Right ventricle myocardium inferior (tissue), 1 donor: ENCODE data around the gene MYBPC1. TPM values are rescaled to one million over a fixed set of nuclear protein-coding genes. Genes with fewer than 3 reads are reported as not detected.
"Not testable (repeated sequence)": the region's sequence is repeated elsewhere in the genome, so short reads cannot be mapped to it uniquely, and the experiment has no call there.

Source experiments
- ATAC-seq: fragments of 200-7000 bp; cut with Tn5 transposase; one replicate; pipeline ENCODE4 v1.9.1; 2020; ENCODE audit warnings: mild to moderate bottlenecking, moderate library complexity
- DNase-seq: peaks from one replicate; pipeline ENCODE4 v3.0.0; 2021; ENCODE audit errors: missing footprints
- intact Hi-C: fragments of 100-400 bp; cut with DNase I; formaldehyde crosslinking; loops from one replicate; pipeline ENCODE4 v1.11.0; 2022
- total RNA-seq: library from RNA; stranded (reverse); fragmentation: NEBNext Ultra II Directional; extraction: Animal tissue kit (Norgen Biotek cat#: 25700); gene quantifications from one replicate; pipeline ENCODE4 v1.2.1, GENCODE V29; 2021
- donor health status: DM: no; HTN: yes; CAD: no; lungs with severe emphysema.

MYBPC1 gene
- total RNA-seq, 1 donor from 2014 or later, result 7.3 TPM

DNA sequence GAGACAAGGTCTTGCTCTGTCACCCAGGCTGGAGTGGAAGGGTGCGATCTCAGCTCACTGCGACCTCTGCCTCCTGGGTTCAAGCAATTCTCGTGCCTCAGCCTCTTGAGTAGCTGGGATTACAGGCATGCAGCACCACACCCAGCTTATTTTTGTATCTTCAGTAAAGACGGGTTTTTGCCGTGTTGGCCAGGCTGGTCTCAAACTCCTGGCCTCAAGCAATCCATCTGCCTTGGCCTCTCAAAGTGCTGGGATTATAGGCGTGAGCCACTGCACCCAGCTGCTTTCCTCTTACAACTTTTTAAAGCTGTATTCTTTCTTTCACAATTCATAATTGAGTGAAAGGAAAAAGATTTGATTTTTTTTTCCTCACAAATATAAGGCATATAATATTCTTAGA is 86.9 kb downstream of the MYBPC1 start:
- ATAC-seq, intact Hi-C loops, DNase-seq: not testable (repeated sequence)

DNA sequence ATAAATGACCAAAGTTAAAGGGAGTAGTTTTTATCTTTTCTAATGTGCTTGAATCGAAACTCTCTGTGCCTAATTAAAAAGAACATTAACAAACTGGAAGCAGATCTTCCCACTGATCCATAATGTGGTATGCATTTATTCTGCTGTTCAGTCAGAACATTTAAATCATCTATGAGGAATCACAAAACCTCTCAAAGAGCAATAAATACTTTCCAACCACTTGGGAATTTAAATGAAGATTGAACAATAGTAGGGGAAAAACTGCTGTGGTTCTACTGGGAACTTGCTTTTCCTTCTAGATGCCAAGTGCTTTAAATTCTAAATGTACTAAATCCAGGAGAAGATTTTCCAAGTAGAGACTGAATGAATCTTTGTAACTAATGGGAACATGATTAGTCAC is 90.3 kb downstream of the MYBPC1 start:
- intact Hi-C loops, result no loop called here
- no peak for ATAC-seq

DNA sequence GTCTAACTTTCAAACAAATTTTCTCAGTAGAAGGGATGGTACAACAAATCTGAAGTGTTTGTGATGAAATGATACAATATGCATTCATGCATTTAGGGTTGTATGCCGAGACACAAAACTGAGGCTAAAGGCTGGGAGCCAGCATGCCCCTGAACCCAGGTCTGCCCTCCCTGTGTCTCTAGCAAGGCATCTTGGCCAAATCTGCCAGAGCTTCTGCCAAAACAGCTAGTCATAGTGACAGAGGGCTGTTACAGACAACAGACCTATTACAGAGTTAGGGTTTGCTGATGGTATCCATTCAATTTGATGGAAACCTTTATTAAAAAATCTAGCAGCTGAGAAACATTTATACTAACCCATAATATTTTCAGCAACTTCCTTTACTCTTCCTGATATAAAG is 91.4 kb downstream of the MYBPC1 start:
- ATAC-seq (peak; percentile 80), DNase-seq (no peak)
- intact Hi-C loops, result no loop called here

More for the DNA sequence above, 90.3 kb downstream of the MYBPC1 start:
- no peak for DNase-seq

DNA sequence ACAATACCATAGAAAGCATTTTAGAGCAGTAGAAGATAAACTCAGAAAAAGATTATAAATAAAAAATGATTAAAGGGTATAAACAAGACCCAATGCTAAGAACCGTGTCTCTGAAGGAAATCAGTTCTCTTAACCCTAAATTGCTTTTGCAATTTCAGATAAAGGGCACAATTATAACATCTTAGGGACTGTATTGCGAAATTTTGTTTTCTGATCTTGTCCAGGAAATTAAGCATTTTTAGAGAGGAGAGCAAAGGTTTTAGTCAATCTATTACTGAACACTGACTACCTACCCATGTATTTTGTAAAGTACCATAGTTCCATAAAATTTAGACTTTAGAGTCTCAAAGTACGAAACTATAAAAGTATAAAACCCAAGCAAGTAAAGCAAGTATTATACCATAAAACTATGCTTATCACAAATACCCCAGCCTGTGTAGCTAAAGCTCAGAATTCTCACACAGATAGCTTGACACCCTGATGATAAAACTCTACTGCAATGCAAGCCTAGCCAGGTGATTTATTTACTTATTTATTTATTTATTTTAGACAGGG is 95.8 kb downstream of the MYBPC1 start:
- intact Hi-C loops, result no loop called here
- no peak for DNase-seq
- no peak for ATAC-seq

DNA sequence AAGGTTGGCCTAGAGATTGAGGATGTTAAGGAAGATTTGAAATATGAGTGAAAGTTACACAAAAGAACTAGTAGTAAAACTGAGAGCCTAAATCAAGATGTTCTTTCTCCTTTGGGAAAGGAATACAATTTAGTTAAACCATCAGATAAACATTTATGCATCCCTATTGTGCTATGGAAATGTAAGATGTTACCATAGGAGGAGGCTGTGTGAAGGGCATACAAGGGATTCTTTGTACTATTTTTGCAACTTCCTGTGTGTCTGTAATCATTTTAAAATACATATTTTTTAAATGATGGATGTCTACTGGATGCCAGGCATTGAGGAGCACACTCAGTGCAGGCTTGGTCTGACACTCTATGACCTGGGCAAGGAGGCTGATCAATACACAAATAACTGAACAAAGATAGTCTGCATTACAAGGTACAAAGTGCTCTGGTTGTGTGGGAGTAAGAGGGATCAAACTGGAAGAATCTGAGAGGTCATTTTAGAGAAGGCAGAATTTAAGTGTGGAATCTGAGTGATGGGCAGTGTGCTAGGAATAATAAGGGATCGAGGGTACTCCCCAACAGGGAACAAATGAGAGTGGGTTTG is 96.8 kb downstream of the MYBPC1 start:
- ATAC-seq (no peak), DNase-seq (no peak)
- intact Hi-C loops, result no loop called here

DNA sequence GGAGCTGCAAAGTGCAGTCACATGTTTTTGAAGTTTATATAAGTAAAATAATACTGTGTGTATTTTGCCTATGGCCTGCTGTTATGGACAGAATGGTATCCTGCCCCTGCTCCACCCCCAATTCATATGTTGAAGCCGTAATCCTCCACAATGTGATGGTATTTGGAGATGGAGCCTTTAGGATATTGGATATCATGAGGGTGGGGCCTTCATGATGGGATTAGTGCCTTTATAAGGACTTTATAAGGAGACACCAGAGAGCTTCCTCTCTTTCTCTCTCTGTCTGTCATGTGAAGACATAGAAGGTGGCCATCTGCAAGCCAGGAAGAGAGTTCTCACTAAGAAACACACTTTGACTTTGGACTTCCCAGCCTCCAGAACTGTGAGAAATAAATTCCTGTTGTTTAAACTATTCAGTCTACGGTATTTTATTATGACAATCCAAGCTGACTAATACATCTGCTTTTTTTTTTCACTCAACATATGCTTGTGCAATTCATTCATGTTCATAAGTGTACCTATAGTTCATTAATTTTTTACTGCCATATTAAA is 99.6 kb downstream of the MYBPC1 start:
- intact Hi-C loops, result no loop called here
- no peak for ATAC-seq
- DNase-seq, result no peak

DNA sequence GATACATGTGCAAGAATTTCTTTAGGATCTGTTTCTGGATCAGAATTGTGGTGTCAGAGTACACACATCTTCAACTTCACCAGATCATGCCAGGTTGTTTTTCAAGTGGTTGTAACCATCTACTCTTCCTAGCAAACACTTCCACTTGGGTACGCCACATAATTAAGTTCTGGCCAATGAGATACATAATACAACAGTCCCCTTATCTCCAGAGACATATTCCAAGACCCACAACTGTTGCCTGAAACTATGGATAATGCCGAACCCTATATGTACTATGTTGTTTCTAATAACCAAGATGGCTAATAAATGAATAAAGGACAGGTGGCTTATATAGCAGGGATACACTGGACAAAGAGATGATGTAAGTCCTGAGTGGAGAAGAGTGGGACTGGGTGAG is 100.2 kb downstream of the MYBPC1 start:
- DNase-seq (no peak), ATAC-seq (no peak)
- intact Hi-C loops, result no loop called here

DNA sequence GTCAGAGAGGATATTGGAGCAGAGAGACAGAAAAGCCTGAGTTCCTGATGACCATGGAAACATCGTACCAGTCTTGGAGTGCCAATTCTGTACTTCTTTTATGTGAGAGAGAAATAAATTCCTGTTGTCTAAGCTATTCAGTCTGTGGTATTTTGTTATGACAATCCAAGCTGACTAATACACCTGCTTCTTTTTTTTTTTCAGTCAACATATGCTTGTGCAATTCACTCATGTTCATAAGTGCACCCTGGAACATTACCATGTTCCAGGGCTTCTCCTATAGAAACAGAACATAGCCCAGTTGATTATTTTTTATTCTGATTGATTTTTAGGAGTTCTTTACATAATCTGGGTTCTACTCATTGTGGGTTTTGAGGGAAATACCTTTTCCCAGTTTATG is 100.9 kb downstream of the MYBPC1 start:
- ATAC-seq (no peak), DNase-seq (no peak)
- intact Hi-C loops, result no loop called here

DNA sequence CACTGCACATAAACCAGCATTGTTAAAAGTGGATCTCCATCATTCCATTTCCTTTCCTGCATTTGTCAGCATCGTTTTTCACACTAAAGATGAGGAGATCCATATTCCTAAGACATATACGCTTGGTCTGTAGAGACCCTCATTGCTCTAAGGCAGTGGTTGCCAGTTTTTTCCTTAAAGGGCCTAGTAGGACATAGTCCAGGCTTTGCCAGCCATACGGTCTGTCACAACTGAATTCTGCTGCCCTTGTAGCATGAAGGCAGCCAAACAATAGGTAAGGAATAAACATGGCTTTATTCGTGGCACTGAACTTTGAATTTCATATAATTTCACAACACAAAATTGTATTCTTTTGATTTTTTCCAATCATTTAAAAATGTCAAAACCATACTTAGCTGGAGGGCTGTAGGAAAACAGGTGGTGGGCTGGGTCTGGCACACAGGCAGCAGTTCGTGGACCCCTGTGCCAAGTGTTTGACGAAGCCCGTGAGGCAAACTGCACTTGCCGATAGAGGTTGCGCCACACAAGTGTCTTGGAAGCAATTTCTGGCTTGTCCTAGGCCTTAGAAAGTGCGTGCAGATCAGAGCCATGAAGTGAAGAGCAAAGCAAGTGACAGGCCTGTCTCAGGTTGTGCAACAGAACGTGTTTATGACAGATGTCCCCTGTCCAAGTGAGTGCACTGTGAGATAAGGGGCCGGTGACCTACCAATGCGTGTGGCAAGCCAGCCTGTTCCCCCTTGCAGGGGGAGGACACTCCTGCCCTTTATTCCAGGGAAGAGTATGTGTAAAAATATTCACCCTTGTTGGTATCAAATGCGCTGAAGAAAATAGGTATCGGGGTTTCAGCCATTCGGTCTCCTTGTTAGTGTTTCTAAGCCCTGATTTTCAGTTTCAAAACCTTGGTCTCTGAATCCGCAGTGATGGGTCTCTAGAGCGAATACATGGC is 101.8 kb downstream of the MYBPC1 start:
- ATAC-seq (peak; percentile 86), DNase-seq (peak; percentile 64)
- intact Hi-C loops, result no loop called here

DNA sequence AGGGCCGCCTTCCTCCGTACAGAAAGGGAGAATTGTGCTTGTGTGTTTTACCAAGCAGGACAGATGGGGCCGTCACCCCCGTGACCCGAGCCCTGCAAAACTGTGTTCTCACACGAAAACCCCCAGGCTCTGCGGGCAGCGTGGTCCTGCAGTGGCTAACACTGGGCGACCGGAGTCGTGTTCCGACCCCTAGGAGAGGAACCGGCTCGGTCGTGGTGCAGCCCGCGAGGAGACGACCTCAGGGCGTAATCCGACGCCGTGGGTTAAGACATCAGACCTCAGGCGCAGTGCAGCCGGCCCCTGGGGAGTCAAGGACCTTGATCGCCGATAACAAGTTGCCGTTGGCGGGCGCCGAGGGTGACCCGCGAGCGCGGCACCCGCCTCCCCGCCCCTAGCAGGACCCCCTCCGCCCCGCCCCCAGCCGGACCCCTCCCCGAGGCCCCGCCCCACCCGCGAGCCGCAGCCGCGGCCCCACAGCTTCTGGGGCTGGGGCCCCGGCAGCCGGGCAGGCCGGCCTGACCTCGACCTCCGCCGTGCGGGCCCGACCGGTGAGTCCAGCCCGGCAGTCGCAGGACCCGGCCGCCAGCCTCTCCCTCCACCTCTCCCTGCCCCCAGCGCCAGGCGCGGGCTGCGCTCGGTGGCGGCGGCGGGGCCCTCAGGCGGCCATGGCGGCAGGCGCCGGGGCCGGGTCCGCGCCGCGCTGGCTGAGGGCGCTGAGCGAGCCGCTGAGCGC is 102.6 kb downstream of the MYBPC1 start, which contains the start of gene CHPT1:
CHPT1 (plus strand) TSS at position 444 of the 733 bp plus-strand sequence; CDS start at position 666, 222 bp downstream.
- intact Hi-C loops, result no loop called here
- ATAC-seq, result peak; percentile 71

DNA sequence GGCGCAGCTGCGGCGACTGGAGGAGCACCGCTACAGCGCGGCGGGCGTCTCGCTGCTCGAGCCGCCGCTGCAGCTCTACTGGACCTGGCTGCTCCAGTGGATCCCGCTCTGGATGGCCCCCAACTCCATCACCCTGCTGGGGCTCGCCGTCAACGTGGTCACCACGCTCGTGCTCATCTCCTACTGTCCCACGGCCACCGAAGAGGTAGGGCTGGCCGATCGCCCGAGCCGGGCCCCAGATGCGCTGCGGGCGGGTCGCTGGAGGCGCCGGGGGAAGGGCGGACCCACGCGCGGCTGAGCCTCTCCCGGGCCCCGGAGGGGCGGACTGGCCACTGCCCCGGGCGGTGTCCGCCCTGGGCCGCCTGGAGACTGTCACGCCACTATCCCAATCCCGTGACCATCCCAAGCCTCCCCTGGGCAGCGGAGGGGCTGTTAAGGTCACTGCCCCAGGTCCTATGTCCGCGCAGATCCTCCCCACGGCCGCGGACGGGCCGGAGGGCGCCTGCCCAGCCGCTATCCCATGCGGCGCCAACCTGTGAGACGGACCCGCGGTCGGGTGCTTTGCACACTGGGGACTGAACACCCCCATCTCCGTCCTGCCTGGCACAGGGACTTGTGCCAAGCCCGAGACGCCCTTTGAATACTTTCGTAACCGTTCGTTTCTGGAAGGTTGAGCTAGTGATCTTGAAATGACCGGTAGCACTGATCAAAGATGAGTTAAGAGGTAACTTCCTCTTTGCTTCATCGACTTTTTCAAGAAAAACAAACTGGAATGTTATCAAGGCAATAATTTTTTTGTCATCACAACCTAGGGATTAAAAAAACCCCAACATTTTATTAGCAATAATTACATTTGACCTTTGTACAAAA is 103.4 kb downstream of the MYBPC1 start:
- ATAC-seq (peak; percentile 52), DNase-seq (peak; percentile 83)
- intact Hi-C loops, result no loop called here

More for the DNA sequence above, 102.6 kb downstream of the MYBPC1 start, which contains the start of gene CHPT1:
- peak; percentile 89 for DNase-seq

DNA sequence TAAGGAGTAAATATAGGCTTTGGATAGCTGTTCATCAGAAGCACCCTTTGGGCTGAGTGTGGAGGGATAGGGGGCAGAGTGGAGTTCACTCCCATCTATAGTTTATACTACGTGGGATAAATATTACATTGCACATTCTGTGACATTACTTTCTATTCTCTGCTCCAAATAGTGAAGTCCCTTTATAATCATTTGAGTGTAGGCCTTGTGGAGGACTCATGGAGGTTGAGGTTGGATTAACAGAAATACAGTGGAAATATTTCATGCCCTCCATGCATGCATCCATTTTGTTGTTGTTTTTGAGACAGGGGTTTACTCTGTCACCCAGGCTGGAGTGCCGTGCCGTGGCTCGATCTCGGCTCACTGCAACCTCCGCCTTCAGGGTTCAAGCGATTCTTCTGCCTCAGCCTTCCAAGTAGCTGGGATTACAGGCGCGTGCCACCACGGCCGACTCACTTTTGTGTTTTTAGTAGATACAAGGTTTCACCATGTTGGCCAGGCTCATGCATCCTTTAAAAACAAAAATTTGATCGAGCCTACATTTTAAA is 104.1 kb downstream of the MYBPC1 start:
- intact Hi-C loops, result no loop called here
- ATAC-seq (no peak), DNase-seq (no peak)

DNA sequence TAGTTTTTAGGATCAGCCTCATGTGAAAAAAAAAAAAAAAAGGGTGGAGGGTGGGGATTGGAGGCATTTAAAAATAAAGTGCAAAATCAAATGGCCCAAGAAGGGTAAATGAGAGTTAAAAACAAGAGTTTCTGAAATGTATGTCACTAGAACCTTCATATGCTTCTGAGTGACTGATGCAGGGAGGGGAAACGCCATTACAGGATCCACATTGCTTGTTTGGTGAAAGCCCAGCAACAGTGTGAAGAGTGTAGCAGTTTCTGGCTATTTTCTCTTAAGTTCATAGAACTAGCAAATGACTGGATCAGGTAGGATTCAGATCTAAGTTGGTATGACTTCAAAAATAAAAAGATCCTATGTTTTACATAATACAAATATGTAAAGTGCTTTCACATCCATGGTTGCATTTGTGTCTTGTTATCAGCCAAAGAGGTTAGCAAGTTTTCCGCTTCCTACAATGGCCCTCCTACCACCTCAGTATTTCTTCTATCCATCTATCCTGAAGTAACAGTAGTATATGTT is 105.6 kb downstream of the MYBPC1 start:
- DNase-seq, result no peak
- intact Hi-C loops, result no loop called here
- ATAC-seq, result no peak

DNA sequence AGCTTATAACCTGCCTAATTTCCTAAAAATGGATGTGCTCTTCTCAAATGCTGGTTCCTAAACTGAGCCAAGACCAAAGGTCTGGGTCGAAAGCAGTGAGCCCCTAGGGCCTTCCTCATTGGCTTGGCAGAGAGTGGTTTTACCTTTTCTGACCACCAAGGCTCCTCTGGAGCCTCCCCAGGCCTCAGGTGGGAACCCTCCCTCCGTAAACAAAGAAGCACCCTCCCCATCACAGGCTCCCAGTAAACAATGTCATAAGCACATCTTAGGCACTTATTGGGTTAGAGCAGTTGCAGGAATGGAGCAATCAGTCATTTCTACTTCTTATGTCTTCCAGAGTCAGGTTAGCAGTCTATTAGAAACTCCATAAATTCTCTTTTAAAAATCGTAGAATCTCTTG is 108.7 kb downstream of the MYBPC1 start:
- DNase-seq, result no peak
- ATAC-seq, result no peak
- intact Hi-C loops, result no loop called here

DNA sequence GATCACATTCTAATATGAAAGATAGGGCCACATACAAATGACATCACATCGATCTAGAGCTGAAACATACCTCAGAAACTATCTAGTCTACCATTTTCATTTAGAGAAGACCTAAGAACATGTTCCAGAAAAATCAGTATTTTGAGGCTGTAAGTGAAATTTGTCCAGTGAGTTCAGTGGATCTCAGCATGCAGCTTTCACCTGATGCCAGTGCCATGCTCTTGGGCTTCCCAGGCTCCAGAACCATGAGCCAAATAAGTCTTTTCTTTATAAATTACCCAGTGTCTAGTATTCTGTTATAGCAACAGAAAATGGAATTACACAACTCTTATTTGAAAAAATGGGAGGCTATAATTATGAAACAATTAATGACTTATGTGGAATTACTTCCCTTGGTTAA is 111.6 kb downstream of the MYBPC1 start:
- no peak for DNase-seq
- no peak for ATAC-seq
- intact Hi-C loops, result no loop called here

DNA sequence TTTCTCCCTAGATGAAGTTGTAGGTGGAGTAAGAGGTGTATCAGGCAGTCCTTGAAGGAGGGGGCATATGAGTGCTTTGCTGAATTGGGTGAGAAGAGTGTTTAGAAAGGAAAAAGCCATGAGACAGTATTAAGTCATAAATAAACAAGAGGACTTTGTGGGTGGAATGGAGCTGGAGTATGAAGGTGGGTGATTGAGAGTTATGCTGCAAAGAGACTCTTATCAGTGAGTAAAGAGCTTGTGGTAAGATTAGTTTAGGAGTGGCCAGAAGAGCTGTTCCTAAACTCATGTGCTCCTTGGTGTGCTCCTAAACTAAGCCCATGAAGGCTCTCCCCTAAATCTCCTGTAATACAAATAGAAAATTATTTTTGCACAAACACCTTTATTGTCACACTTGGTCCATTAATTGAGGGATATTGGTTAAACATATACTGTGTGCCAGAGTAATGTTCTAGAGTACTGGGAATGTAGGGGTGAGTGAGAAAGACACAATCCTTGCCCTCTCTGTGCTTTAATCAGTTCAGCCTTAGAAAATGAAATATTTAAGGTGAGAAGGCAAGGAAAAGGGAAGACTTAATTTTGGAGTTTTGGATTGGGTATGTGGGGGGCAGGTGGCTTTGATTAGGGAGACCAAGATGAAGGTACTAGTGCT is 112.5 kb downstream of the MYBPC1 start:
- peak; percentile 24 for ATAC-seq
- DNase-seq, result no peak
- intact Hi-C loops, result no loop called here

DNA sequence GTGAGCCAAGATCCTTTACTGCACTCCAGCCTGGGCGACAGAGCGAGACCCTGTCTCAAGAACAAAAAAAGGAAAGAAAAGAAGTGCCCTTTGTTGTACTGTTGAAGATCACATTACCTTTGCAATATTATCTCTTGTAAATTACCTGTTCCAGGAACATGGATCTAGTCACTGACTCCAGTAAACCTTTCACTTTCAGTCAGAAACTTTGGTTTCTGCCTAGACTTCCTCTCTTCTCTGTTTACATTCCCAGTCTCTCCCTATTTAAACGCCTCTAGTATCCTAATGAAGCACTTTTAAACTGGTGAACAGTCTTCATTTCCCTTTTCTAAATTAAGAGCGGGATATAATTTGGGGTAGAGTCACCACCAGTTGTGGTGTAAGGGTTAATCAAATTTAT is 115.5 kb downstream of the MYBPC1 start:
- intact Hi-C loops, result loop anchor here (5.0 kb wide), 1 partner anchor 218 kb away; no protein-coding TSS in a partner anchor
- ATAC-seq (no peak), DNase-seq (no peak)
